ENCODE measurements around the gene SYT17.

The SYT17 gene

DNA sequence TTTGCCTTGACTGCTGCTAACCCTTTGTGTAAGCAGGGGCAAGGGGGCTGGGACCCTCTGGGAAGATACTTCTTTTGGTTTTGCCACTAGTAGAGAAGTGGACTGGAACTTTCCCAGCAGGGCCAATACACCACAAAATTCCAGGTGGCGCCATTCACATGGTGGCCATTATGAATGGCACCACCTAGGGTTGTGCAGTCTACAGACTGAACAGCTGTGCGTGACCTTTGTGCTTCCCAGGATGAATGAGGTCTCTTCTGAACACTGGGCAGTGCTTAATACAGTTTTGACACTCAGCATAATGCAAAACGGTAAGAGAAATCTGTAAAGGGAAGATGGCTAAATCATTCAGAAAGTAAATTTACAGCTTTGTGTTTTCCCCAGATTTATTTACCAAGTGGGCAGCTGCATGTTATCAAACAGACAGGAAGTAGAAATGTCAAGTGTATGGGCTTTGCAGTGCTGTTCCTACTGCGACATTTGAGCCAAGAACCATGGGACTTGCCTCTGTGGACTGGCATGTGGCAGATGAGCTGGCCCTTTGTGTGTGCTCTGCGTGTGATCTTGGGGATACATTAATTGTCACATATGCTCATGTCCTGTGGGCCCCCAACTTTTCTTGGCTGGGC lies 9.2 kb downstream of the SYT17 start:
- Mint-ChIP-seq H3K27me3 (ENCODE audit: low read depth) (peaks cover 25% of the 10 kb centered on the region), H3K4me1 (no peaks in the 10 kb centered on the region), H3K4me3 (no peak overlapping the region), H3K9me3 (no peaks in the 10 kb centered on the region), H3K27ac (no peak overlapping the region), H3K36me3 (ENCODE audit: low read depth) (no peaks in the 10 kb centered on the region)
- no peak for TF ChIP-seq CTCF (IDR thresholded peaks at IDR 0.05; ENCODE audit: unreplicated experiment in 3 of 3)

DNA sequence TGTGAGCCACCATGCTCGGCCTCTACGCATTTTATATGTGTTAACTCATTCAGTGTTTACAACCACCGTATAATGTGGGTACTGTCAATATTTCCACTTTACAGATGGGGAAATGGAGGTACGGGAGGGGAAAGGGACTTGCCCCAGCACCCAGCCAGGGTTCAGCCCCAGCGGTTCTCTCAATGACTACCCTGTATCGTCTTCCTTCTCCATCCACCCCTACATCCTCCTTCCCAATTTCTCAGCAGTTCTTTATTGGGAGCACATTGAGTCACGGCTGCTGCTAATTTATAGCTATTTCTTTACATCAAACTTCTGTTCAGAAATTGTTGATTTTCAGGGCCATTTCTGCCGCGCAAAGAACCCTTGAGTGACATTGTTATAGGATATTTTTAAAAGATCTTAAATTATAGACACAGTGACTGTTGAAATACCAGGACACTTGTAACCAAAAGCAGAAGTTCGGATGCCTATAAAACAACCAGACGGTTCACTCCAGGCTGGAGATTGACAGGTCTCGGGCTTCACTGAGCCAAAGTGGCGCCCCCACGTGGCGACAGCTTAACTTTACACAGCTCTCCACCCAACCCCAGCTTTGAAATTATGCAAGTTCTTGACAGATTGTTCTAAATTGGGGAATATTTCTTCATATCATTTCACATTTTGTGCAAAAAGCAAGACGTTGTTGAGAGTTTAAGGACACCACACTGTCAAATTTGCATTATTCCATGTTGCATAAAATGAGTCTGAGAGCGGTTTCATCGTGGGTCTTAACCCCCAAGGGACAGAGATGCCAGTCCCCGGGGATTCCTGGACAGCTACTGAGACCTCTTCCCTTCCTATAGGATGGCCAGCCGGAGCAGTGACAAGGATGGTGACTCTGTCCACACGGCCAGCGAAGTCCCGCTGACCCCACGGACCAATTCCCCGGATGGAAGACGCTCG lies 11.8 kb downstream of the SYT17 start:
- Mint-ChIP-seq H3K36me3 (ENCODE audit: low read depth) (no peaks in the 10 kb centered on the region), H3K27ac (no peak overlapping the region), H3K4me1 (no peaks in the 10 kb centered on the region), H3K4me3 (no peak overlapping the region), H3K27me3 (ENCODE audit: low read depth) (peaks cover 6% of the 10 kb centered on the region), H3K9me3 (no peaks in the 10 kb centered on the region)
- peak; percentile 36 to 59 (median 49) for TF ChIP-seq CTCF (IDR thresholded peaks at IDR 0.05; ENCODE audit: unreplicated experiment in 3 of 3)

DNA sequence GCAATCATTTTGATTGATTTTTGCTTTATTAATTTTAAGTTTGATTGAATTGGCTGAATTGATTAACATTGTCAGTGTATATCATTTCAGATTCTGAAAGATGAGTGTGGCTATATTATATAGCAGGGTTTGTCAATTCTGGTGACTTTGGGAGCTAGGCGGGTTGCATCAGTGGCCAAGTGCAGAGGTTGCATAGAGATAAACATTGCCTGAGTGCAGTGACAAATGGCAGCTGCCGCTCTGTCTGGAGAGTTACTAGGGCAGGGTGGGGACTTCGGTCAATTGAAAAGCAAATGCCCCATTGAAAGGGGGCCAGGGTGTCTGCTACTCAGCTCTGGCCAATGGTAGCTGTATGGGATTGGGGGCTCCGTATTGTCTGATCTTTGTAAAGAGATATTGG lies 12.7 kb downstream of the SYT17 start:
- H3K27me3 Mint-ChIP-seq (ENCODE audit: low read depth) = peaks cover 4% of the 10 kb centered on the region

DNA sequence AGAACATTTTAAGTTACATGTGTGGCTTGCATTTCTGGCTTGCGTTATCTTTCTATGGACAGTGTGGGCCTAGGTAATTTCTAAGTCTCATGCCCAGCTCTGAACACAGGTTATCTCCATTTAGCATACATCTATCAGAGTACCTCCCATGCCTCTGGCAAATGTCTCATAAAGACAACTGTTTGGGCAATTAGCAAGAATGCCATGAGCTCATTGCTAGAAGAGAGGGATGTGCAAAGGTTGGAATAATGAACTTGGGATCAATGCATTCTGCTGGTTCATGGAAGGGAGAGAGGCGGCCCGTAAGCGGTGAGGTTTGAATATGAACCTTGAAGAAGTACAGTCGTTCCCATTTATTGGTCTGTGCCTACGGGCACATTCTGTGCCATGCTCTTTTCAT lies 14.4 kb downstream of the SYT17 start:
- no peak overlapping the region for H3K27ac Mint-ChIP-seq
- H3K9me3 Mint-ChIP-seq = no peaks in the 10 kb centered on the region
- H3K4me1 Mint-ChIP-seq = no peaks in the 10 kb centered on the region
- H3K4me3 Mint-ChIP-seq = no peak overlapping the region
- no peak for TF ChIP-seq CTCF (IDR thresholded peaks at IDR 0.05; ENCODE audit: unreplicated experiment in 3 of 3)
- peaks cover 4% of the 10 kb centered on the region for H3K27me3 Mint-ChIP-seq (ENCODE audit: low read depth)
- no peaks in the 10 kb centered on the region for H3K36me3 Mint-ChIP-seq (ENCODE audit: low read depth)

More for the DNA sequence above, 12.7 kb downstream of the SYT17 start:
- Mint-ChIP-seq H3K4me3 (no peak overlapping the region), H3K4me1 (no peaks in the 10 kb centered on the region), H3K36me3 (ENCODE audit: low read depth) (no peaks in the 10 kb centered on the region), H3K27ac (no peak overlapping the region), H3K9me3 (no peaks in the 10 kb centered on the region)
- no peak for TF ChIP-seq CTCF (IDR thresholded peaks at IDR 0.05; ENCODE audit: unreplicated experiment in 3 of 3)

GRCh38 chr16:19183187-19183586 lies 15.1 kb downstream of the SYT17 start:
- Mint-ChIP-seq H3K4me1 (no peaks in the 10 kb centered on the region), H3K27me3 (ENCODE audit: low read depth) (peaks cover 4% of the 10 kb centered on the region), H3K9me3 (no peaks in the 10 kb centered on the region), H3K36me3 (ENCODE audit: low read depth) (no peaks in the 10 kb centered on the region), H3K27ac (no peak overlapping the region), H3K4me3 (no peak overlapping the region)
- no peak for TF ChIP-seq CTCF (IDR thresholded peaks at IDR 0.05; ENCODE audit: unreplicated experiment in 3 of 3)
